GM06990 (cell line): ENCODE results near the gene SPIN4.
A peak's percentile ranks its signal among the peaks of the same experiment; 100 is the strongest.
"Not testable (repeated sequence)": the region's sequence is repeated elsewhere in the genome, so short reads cannot be mapped to it uniquely, and the experiment has no call there.

Experiments used
- DNase-seq: peaks from one replicate; pipeline ENCODE4 v3.0.0-alpha.2; 2011; ENCODE audit not compliant: insufficient read length; ENCODE audit errors: extremely low read depth
- H3K27me3 ChIP-seq: replicated peaks from 2 replicates; pipeline ENCODE4 v1.6.0; 2011; ENCODE audit warnings: low read length; ENCODE audit not compliant: control insufficient read depth, insufficient read depth
- H3K36me3 ChIP-seq: 2 replicates; pipeline ENCODE4 v1.5.1; 2011; ENCODE audit warnings: low read length; ENCODE audit not compliant: control insufficient read depth, insufficient read depth
- H3K4me3 ChIP-seq: replicated peaks from 2 replicates; pipeline ENCODE4 v1.5.1; 2011; ENCODE audit warnings: low read depth, mild to moderate bottlenecking, control low read depth, low read length
- TF ChIP-seq, protein P1 (sequence below): IDR thresholded peaks from 2 replicates; pipeline ENCODE4 v1.5.1; 2011; ENCODE audit warnings: low read length, control low read depth, mild to moderate bottlenecking, inconsistent platforms; ENCODE audit not compliant: insufficient read depth, poor library complexity, severe bottlenecking

The SPIN4 gene

DNA sequence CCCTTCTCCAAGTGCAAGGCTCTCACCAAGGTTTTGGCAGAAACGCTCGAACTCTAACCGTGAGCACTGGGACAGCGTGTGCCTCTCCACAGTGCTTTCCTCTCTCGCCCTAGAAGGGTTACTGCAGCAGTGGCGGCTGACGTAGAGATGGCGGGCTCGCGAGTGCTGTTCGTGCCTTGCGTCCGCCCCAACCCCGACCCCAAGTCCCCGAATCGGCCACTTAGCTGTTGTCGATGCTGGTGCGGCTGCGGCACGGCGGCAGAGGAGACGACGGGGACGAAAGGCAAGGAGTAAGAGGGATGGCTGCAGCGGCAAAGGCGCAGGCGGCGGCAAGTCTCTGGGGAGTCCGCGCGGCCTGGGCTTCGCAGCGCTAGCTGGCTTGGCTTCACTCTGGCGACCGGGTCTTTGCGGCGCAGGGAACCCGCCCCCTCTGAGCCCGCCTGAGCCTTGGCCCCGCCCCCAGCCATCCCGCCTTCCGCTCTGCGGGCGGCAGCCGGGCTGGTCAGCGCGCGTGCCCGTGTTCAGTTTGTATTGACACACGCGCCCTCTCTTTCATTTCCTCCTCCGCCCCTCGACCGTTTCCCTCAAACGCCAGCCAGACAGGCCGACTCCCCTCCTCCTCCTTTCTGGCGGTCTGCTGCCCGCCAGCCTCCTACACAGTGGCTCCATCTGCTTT lies at the start of gene SPIN4:
Gene SPIN4 (minus strand): TSS at position 392 of the 676 bp plus-strand sequence. CDS start 513 bp downstream, outside the sequence.
- TF ChIP-seq, protein P1, sequence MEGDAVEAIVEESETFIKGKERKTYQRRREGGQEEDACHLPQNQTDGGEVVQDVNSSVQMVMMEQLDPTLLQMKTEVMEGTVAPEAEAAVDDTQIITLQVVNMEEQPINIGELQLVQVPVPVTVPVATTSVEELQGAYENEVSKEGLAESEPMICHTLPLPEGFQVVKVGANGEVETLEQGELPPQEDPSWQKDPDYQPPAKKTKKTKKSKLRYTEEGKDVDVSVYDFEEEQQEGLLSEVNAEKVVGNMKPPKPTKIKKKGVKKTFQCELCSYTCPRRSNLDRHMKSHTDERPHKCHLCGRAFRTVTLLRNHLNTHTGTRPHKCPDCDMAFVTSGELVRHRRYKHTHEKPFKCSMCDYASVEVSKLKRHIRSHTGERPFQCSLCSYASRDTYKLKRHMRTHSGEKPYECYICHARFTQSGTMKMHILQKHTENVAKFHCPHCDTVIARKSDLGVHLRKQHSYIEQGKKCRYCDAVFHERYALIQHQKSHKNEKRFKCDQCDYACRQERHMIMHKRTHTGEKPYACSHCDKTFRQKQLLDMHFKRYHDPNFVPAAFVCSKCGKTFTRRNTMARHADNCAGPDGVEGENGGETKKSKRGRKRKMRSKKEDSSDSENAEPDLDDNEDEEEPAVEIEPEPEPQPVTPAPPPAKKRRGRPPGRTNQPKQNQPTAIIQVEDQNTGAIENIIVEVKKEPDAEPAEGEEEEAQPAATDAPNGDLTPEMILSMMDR: no peak
- Histone ChIP-seq H3K36me3 (no peaks in the 10 kb centered on the region), H3K4me3 (peak within 1 kb of the TSS; percentile 72), H3K27me3 (no peaks in the 10 kb centered on the region)
- peak; percentile 91 for DNase-seq

DNA sequence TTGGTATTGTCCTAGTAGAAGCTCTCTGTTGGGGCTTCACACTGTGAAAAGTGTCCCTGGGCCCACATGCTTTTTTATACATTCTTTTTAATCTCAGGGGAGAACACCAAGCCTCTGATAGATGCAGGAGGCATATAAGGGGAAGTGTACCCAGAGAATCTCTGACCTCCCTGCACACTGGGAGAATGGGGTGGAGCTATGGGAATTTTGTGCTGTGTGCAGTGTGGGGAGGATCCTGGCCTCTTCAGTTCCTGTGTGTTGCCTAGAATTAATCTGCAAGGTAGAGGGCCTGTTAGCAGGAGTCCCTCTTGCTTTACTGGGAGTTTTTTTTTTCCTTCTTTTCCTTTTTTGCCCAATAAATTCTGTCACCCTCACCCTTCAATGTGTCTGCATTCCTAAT lies 49.2 kb upstream of the SPIN4 start:
- DNase-seq: no peak
- H3K4me3 ChIP-seq: no peak overlapping the region
- no peaks in the 10 kb centered on the region for H3K36me3 ChIP-seq
- TF ChIP-seq, protein P1: no peak
- H3K27me3 ChIP-seq: no peaks in the 10 kb centered on the region

DNA sequence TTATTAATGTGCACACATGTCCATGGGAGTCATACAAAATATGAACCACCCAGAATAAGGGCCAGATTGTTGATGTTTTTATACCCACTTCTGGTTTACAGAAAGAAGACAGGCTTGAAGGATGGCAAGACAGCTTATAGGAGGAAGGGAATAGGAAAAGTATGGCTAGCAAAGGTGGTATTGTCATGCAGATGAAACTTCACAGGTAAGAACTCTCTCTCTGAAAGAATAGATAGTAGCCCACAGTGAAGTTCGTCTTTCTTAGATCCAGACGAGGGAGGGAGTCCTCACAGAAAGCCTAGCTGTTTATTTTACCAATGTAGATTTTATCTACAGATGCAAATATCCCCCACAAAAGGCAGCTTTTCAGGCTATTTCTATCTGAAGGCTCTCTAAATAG lies 43.7 kb upstream of the SPIN4 start:
- no peaks in the 10 kb centered on the region for H3K27me3 ChIP-seq
- H3K4me3 ChIP-seq: no peak overlapping the region
- TF ChIP-seq, protein P1: no peak
- DNase-seq: no peak
- H3K36me3 ChIP-seq: no peaks in the 10 kb centered on the region

DNA sequence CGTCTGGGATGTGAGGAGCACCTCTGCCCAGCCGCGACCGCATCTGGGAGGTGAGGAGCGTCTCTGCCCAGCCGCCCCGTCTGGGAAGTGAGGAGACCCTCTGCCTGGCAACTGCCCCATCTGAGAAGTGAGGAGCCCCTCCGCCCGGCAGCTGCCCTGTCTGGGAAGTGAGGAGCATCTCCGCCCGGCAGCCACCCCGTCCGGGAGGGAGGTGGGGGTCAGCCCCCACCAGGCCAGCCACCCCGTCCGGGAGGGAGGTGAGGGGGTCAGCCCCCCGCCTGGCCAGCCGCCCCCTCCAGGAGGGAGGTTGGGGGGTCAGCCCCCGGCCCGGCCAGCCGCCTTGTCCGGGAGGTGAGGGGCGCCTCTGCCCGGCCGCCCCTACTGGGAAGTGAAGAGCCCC lies 42.0 kb upstream of the SPIN4 start:
- H3K36me3 ChIP-seq, H3K27me3 ChIP-seq, DNase-seq, H3K4me3 ChIP-seq: not testable (repeated sequence)

DNA sequence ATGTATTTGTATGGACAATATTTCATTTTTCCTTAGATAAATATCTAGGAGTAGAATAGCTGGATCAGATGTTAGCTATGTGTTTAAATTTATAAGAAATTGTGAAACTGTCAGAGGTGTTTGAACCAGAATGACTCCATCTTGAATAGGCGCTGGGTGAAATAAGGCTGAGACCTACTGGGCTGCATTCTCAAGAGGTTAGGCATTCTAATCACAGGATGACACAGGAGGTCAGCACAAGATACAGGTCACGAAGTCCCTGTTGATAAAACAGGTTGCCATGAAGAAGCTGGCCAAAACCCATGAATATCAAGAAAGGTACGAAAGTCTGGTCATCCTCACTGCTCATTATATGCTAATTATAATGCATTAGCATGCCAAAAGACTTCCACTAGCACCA lies 36.3 kb upstream of the SPIN4 start:
- DNase-seq: no peak
- Histone ChIP-seq H3K36me3 (no peaks in the 10 kb centered on the region), H3K4me3 (no peak overlapping the region), H3K27me3 (no peaks in the 10 kb centered on the region)
- TF ChIP-seq, protein P1: no peak

DNA sequence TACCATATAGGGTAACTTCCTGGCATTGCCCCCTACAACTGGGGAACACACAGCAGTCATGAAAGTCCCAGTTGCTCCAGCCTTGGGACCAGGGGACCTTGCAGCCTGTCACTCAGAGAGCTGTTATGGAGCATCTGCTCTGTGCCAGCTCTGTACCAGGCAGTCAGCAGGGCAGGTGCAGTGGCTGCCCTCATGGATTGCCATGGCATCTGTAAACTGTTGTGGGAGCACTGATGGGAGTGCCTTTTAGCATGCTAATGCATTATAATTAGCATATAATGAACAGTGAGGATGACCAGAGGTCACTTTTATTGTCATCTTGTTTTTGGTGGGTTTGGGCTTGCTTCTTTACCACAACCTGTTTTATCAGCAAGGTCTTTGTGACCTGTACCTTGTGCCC lies 33.1 kb upstream of the SPIN4 start:
- not testable (repeated sequence) for DNase-seq, H3K36me3 ChIP-seq, H3K27me3 ChIP-seq, H3K4me3 ChIP-seq

DNA sequence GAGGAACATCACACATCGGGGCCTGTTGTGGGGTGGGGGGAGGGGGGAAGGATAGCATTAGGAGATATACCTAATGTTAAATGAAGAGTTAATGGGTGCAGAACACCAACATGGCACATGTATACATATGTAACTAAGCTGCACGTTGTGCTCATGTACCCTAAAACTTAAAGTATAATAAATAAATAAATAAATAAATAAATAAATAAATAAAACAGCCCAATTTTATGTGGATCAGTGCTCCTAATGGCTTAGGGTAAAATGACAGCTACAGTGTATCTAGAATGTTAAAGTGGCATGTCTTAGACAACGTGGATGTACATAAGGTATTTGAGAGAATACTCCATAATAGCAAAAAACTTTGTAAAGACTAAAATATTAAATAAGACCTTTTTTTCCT lies 21.9 kb upstream of the SPIN4 start:
- not testable (repeated sequence) for H3K4me3 ChIP-seq, DNase-seq, H3K27me3 ChIP-seq, H3K36me3 ChIP-seq

DNA sequence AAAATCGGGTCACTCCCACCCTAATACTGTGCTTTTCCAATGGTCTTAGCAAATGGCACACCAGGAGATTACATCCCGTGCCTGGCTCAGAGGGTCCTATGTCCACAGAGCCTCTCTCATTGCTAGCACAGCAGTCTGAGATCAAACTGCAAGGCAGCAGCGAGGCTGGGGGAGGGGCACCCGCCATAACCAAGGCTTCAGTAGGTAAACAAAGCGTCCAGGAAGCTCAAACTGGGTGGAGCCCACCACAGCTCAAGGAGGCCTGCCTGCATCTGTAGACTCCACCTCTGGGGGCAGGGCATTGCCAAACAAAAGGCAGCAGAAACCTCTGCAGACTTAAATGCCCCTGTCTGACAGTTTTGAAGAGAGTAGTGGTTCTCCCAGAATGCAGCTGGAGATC lies 16.6 kb upstream of the SPIN4 start:
- not testable (repeated sequence) for H3K36me3 ChIP-seq, H3K27me3 ChIP-seq, H3K4me3 ChIP-seq, DNase-seq
